Hematopoietic multipotent progenitor cell (in vitro differentiated cells): ENCODE data around the gene DOK6. TPM values are rescaled to one million over a fixed set of nuclear protein-coding genes. Genes with fewer than 3 reads are reported as not detected.

ENCODE experiments used
- DNase-seq, 3 donors: peaks; one replicate each; pipeline ENCODE4 v3.0.0-alpha.2; 2011 to 2015; ENCODE audit warnings: low read depth in 2 of 3, low spot score in 2 of 3
- total RNA-seq: library from RNA; depleted of rRNA; stranded (reverse); fragments of >200 nt; gene quantifications from one replicate; pipeline ENCODE4 v1.2.3, GENCODE V29; 2012

The DOK6 gene
- total RNA-seq, 1 donor, result 1.3 TPM

- DNase-seq, result no peak
These were observed 13.5 kb downstream of the DOK6 start for GRCh38 chr18:69414184-69414583.

GRCh38 chr18:69432847-69433246 is 32.2 kb downstream of the DOK6 start:
- no peak for DNase-seq

- no peak for DNase-seq
These were observed 34.3 kb downstream of the DOK6 start for GRCh38 chr18:69435000-69435399.

GRCh38 chr18:69444221-69444620 is 43.5 kb downstream of the DOK6 start:
- no peak for DNase-seq

GRCh38 chr18:69447886-69448285 is 47.2 kb downstream of the DOK6 start:
- DNase-seq, result no peak

- DNase-seq, result no peak
These were observed 54.4 kb downstream of the DOK6 start for GRCh38 chr18:69455125-69455524.

- no peak for DNase-seq
These were observed 68.8 kb downstream of the DOK6 start for GRCh38 chr18:69469444-69469919.

GRCh38 chr18:69480460-69480859 is 79.8 kb downstream of the DOK6 start:
- DNase-seq, result no peak

GRCh38 chr18:69483574-69483973 is 82.9 kb downstream of the DOK6 start:
- no peak for DNase-seq

GRCh38 chr18:69484699-69485396 is 84.2 kb downstream of the DOK6 start:
- DNase-seq, result no peak

- no peak for DNase-seq
These were observed 87.1 kb downstream of the DOK6 start for GRCh38 chr18:69487488-69488394.

- no peak for DNase-seq
These were observed 89.4 kb downstream of the DOK6 start for GRCh38 chr18:69490072-69490471.

GRCh38 chr18:69490813-69491212 is 90.1 kb downstream of the DOK6 start:
- DNase-seq, result no peak

- DNase-seq, result no peak
These were observed 90.9 kb downstream of the DOK6 start for GRCh38 chr18:69491576-69491975.

GRCh38 chr18:69492861-69493260 is 92.2 kb downstream of the DOK6 start:
- DNase-seq, result no peak

GRCh38 chr18:69494841-69495240 is 94.2 kb downstream of the DOK6 start:
- DNase-seq, result no peak

- DNase-seq, result no peak
These were observed 94.7 kb downstream of the DOK6 start for GRCh38 chr18:69495338-69495737.

- no peak for DNase-seq
These were observed 95.3 kb downstream of the DOK6 start for GRCh38 chr18:69495841-69496533.

- no peak for DNase-seq
These were observed 118.3 kb downstream of the DOK6 start for GRCh38 chr18:69518989-69519388.

GRCh38 chr18:69523582-69523981 is 122.9 kb downstream of the DOK6 start:
- no peak for DNase-seq

- no peak for DNase-seq
These were observed 127.7 kb downstream of the DOK6 start for GRCh38 chr18:69528435-69528834.
